Suprapubic skin (tissue), 3 donors: ENCODE results near the gene ATP2A3.

ENCODE experiments used
- POLR2A ChIP-seq, 2 donors: fragments of 450-650 bp; IDR thresholded peaks; one replicate each; pipeline ENCODE4 v1.6.1; 2017; ENCODE audit warnings: antibody characterized with exemption in 2 of 2, mild to moderate bottlenecking in 2 of 2, moderate library complexity in 2 of 2
- TF ChIP-seq, protein P1 (sequence below), 2 donors: fragments of 200-600 bp in 1 of 2; fragments of 450-650 bp in 1 of 2; sonication (generic) in 1 of 2; IDR thresholded peaks; one replicate each; pipeline ENCODE4 v1.5.1; 2016 to 2019; ENCODE audit warnings: antibody characterized with exemption in 2 of 2, mild to moderate bottlenecking in 1 of 2, moderate library complexity in 1 of 2

GRCh38 chr17:3946711-3947235 lies 17.5 kb downstream of the ATP2A3 start:
- TF ChIP-seq, protein P1, sequence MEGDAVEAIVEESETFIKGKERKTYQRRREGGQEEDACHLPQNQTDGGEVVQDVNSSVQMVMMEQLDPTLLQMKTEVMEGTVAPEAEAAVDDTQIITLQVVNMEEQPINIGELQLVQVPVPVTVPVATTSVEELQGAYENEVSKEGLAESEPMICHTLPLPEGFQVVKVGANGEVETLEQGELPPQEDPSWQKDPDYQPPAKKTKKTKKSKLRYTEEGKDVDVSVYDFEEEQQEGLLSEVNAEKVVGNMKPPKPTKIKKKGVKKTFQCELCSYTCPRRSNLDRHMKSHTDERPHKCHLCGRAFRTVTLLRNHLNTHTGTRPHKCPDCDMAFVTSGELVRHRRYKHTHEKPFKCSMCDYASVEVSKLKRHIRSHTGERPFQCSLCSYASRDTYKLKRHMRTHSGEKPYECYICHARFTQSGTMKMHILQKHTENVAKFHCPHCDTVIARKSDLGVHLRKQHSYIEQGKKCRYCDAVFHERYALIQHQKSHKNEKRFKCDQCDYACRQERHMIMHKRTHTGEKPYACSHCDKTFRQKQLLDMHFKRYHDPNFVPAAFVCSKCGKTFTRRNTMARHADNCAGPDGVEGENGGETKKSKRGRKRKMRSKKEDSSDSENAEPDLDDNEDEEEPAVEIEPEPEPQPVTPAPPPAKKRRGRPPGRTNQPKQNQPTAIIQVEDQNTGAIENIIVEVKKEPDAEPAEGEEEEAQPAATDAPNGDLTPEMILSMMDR (IDR thresholded peaks at IDR 0.05), result no peak
- no peak for TF ChIP-seq POLR2A (IDR thresholded peaks at IDR 0.05)
